ENCODE data around the gene RASGRP3.

The RASGRP3 gene

DNA sequence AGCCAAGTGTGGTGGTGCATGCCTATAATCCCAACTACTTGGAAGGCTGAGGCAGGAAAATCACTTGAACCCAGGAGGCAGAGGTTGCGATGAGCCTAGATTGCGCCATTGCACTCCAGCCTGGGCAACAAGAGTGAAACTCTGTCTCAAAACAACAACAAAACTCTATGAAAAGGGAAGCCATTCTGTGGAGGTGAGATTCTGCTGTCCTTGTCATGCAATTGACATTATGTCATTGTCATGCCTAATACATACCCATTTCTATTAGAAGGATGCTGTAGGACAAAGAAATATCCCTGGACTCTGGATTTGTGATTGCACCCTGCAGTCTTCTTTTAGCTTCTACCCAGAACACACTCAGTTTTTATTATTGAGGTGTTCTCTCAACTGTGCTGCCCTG is 8.6 kb downstream of the RASGRP3 start:
- Histone ChIP-seq H3K36me3 (replicated peaks) (no peaks in the 10 kb centered on the region), H3K27me3 (replicated peaks) (no peaks in the 10 kb centered on the region), H3K4me3 (ENCODE audit: low read depth, low read length) (no peak overlapping the region), H3K27ac (peak overlapping the region; percentile 49)
- no peak for DNase-seq
- in situ Hi-C loops (cut with HindIII; ENCODE audit: low pct_ligation_motif_present, low sequenced_read_pairs): no loop called here
- TF ChIP-seq, protein P1, sequence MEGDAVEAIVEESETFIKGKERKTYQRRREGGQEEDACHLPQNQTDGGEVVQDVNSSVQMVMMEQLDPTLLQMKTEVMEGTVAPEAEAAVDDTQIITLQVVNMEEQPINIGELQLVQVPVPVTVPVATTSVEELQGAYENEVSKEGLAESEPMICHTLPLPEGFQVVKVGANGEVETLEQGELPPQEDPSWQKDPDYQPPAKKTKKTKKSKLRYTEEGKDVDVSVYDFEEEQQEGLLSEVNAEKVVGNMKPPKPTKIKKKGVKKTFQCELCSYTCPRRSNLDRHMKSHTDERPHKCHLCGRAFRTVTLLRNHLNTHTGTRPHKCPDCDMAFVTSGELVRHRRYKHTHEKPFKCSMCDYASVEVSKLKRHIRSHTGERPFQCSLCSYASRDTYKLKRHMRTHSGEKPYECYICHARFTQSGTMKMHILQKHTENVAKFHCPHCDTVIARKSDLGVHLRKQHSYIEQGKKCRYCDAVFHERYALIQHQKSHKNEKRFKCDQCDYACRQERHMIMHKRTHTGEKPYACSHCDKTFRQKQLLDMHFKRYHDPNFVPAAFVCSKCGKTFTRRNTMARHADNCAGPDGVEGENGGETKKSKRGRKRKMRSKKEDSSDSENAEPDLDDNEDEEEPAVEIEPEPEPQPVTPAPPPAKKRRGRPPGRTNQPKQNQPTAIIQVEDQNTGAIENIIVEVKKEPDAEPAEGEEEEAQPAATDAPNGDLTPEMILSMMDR (IDR thresholded peaks at IDR 0.05; ENCODE audit: low read depth, low read length, missing control alignments): no peak

DNA sequence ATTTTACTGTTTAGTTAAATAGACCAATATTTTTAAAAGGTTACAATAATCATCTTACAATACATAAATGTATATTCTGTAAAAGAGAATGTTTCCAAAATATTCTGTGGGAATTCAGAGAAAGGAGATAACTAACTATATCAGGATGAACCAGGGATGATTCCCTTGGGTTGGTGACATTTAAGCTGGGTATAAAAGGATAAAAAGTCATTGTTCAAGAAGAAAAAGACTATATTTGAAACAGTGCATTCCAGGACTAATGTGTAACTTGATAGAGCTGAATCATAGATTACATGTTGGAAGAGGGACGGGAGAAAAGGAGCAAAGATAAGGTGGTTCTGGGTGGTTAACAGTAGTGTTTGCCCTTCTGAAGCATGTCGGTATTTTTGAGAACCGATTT is 10.1 kb downstream of the RASGRP3 start:
- Histone ChIP-seq H3K4me3 (ENCODE audit: low read depth, low read length) (no peak overlapping the region), H3K27me3 (replicated peaks) (no peaks in the 10 kb centered on the region), H3K36me3 (replicated peaks) (no peaks in the 10 kb centered on the region), H3K27ac (no peak overlapping the region)
- in situ Hi-C loops (cut with HindIII; ENCODE audit: low pct_ligation_motif_present, low sequenced_read_pairs): no loop called here
- TF ChIP-seq, protein P1 (IDR thresholded peaks at IDR 0.05; ENCODE audit: low read depth, low read length, missing control alignments): no peak
- no peak for DNase-seq

DNA sequence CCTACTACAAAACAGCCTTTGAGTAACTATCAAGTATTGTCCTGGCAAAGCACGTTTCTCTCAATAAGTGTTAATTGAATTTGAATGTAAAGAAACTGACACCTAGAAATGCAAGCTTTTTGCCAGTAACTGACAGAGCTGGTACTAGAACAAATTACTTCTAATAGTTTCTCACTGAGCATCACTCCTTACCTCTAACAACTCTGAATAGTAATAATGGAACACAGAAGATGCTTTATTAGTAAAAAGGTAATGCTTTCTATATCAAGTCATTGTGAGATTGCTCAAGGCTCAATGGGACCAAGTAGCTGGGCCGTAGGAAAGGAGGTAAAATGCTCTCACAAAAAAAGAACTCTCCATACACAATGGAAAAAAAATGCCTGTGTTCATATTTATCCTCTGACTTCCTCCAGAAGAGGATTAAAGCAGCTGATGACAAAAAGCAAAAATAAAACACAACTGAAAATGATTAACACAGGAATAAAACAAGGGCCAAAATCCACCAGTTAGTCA is 11.8 kb downstream of the RASGRP3 start:
- no peak for DNase-seq
- no peak overlapping the region for H3K4me3 ChIP-seq (ENCODE audit: low read depth, low read length)
- no peak overlapping the region for H3K27ac ChIP-seq
- TF ChIP-seq, protein P1 (IDR thresholded peaks at IDR 0.05; ENCODE audit: low read depth, low read length, missing control alignments): no peak
- H3K36me3 ChIP-seq (replicated peaks): no peaks in the 10 kb centered on the region
- in situ Hi-C loops (cut with HindIII; ENCODE audit: low pct_ligation_motif_present, low sequenced_read_pairs): no loop called here
- H3K27me3 ChIP-seq (replicated peaks): no peaks in the 10 kb centered on the region

DNA sequence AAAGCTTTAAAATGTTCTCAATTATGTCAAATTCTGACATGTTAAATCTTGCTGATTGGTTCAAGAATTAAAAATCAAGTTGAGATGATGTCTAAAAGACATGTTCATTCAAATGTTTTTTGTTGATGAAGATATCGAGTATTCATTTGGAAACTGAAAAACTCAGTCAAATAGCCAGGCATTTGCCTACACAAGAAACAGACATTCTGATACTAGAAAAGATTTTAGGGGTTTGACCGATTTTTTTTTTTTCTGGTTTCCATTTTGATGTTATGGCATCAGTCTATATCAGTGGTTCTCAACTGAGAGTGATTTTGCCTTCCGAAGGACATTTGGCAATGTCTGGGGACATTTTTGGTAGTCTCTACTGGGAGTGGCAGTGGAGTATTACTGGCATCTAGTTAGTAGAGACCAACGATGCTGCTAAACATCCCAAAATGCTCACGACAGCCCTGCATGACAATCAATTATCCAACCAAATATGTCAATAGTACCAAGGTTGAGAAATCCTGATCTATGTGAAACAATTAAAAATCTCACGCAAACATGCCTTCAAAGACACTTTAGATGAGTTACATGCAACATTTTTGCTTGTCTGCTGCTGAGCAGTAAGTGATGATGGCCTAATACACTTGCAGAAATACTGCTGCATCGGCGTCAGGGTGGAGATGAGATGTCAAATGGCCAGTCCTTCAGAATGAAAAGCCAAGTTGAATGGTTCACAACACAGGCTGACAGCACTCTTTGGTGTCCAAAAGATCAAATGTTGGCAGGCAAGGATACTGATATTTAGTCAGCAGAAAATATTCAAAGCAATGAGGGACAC is 12.5 kb downstream of the RASGRP3 start:
- no peak for DNase-seq
- no peaks in the 10 kb centered on the region for H3K27me3 ChIP-seq (replicated peaks)
- TF ChIP-seq, protein P1 (IDR thresholded peaks at IDR 0.05; ENCODE audit: low read depth, low read length, missing control alignments): no peak
- no peak overlapping the region for H3K4me3 ChIP-seq (ENCODE audit: low read depth, low read length)
- no peak overlapping the region for H3K27ac ChIP-seq
- in situ Hi-C loops (cut with HindIII; ENCODE audit: low pct_ligation_motif_present, low sequenced_read_pairs): no loop called here
- no peaks in the 10 kb centered on the region for H3K36me3 ChIP-seq (replicated peaks)

DNA sequence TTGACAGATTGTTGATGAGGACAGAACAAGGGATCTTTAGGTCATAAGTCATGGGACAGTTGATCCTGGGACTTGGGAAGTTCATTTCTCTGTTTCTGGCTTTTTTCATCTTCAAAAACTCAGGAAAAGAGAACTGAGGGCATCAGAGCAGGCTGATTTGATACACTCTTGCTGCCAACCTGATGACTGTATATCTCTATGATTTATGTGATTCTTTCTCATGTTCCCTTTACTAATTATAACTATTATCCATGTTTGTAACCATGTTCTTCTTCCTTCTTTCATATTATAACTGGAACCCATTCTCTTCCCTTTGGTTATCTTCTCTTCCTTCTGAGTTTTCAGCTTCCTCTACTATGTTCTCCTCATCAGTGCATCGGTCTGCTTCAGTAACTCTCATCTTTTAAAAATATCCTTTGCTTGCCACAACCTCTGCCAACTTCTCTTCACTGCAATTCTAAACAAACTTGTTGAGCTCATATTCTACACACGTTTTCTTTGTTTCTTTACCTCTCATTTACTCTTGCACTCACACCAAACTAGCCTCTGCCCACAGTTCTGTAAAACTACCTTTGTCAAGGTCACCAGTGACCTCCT is 13.5 kb downstream of the RASGRP3 start:
- no peak overlapping the region for H3K27ac ChIP-seq
- no peaks in the 10 kb centered on the region for H3K36me3 ChIP-seq (replicated peaks)
- no peak for DNase-seq
- TF ChIP-seq, protein P1 (IDR thresholded peaks at IDR 0.05; ENCODE audit: low read depth, low read length, missing control alignments): no peak
- H3K27me3 ChIP-seq (replicated peaks): no peaks in the 10 kb centered on the region
- in situ Hi-C loops (cut with HindIII; ENCODE audit: low pct_ligation_motif_present, low sequenced_read_pairs): no loop called here
- no peak overlapping the region for H3K4me3 ChIP-seq (ENCODE audit: low read depth, low read length)
